CD1c-positive myeloid dendritic cell (primary cell): ENCODE results near the gene RAB4A.
"Not testable (repeated sequence)": the region's sequence is repeated elsewhere in the genome, so short reads cannot be mapped to it uniquely, and the experiment has no call there.

Experiments used
- DNase-seq: peaks from one replicate; pipeline ENCODE4 v3.0.0-alpha.2; 2016; ENCODE audit errors: extremely low spot score

The RAB4A gene

DNA sequence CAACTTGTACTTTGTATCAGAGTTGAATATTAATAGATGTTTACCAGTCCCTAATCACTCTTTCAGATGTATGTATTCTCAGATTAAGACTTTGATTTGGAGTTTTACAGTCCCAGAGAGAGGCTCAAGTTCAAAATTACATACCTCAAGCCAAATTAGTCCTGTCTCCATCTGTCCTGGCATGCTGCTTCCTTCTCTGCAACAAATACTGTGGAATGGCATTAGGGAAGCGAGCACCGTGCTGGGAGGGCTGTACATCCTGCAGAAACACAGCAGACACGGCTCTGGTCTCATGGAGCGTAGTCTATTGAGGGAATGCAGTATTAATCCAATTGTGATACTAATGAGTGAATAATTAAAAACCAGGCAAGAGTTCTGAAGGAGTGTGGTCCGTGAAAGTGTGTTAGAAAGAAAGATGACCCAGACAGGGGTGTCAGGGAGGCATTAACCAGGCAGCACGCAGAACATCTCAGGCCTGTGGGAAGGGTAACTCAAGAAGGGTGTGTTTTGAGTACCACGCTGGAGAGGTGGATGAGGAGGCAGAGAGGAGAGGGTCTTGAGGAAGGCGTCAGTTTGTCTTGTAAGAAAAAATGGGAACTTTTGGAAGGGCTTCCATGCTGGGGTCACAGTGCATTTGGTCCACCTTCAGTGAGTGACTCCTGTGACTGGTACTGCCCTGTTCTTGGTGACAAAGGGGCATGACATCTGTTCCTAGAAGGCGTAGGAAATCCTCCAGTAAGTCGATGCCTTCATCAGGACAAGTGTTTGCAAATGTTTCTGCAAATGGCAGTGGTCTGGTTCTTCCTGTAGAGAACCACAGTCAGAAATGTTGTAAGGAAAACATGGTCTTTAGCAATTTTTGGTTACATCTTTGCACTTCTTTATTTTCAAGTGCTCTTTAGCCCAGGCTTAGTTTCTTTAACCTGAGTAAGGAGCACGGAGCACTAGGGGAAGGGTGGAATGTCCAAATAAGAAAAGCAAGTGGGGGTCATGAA, 1.6 kb downstream of the RAB4A start:
- DNase-seq: peak; percentile 38

- DNase-seq: no peak
These were observed 2.8 kb downstream of the RAB4A start for GRCh38 chr1:229273507-229274232.

- DNase-seq: no peak
These were observed 4.1 kb downstream of the RAB4A start for GRCh38 chr1:229275005-229275404.

DNA sequence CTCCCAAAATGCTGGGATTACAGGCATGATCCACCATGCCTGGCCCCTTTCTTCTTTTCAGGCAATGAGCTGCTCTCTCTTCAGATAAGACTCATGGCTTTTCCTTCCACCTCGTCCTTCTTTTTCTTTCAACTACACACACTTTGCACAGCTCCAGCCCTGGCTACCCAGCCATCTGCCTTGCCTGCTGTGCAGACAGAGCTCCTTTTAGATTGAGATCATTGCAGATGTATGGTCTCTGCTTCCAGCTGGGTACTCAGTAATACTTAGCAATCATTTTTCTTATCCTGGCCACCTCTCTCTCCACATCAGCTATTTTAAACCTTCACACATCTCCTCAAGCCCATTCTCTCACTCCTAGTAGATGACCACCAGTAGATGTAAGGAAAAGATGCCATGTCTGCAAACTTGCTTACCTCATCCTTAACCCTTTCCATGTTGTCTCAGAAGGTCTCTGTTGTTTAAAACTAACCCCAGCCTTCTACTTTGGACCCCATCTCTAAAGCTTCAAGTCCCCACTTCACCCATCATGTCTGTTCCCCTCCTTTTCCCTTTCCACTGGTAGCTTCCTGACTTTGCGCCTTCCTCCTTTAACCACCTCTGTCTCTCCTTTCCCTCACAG, 7.3 kb downstream of the RAB4A start:
- no peak for DNase-seq

DNA sequence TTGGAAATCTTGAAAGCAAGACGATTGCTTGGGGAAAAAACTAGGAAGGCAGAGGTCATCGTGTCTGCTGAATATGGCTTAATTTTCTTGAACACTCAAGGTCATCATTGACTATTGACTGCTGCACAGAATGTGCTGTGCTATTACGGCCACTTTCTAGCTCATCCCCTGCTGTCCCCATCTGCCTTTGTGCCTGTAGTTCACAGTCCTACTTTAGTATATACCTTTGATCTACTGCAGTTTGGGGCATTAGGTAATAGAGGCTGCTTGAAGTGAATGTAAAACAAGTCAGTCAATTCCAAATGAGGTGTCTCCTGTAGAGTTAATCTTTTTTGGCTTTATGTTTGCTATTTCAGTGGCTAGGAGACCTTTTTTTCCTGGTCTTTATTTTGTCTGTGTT, 8.3 kb downstream of the RAB4A start:
- no peak for DNase-seq

DNA sequence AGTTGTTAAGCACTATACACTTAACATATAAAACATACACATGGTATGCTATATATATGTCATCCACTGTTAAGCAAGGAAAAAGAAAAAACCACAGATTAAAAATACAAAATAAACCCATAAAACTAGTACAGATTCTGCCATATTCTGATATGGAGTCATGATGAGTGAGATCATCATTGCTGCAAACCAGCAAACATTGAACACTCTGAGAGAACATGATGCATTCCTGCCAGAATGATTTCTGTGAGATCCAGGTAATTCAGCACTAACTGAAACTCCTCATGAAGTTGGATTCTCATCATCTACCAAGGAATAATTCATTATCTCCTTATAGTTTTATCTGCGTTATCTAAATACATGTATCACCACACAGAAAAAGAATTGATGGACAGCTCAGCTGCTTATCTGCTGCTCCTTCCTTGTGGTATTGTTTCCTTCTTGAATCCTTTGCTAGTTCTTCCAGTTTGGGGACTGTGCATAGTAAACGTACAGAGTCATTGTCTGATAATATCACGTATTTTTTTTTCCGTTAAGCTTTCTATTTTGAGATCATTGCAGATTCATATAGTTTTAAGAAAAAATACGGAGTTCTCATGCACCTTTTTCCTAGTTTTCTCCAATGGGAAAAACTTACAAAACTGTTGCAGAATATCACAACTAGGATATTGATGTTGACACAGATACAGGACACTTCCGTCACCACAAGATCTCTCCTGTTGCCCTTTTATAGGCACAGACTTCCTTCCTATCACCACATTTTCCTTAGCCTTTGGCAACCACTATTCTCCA, 9.3 kb downstream of the RAB4A start:
- DNase-seq: no peak

DNA sequence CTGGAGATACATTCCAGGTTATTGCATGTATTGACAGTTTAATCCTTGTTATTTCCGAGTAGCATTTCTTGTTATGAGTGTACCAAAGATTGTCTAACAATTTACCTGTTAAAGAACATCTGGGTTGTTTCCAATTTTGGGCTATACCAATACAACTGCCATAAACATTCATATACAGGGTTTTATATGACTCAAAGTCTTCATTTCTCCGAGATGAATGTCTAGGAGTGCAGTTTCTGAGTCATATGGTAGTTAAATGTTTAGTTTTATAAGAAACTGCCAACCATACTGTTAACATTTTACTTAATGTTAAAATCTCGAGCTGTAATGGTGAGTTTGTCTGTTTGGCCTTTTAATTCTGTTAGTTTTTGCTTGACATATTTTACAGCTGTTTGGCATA, 10.0 kb downstream of the RAB4A start:
- no peak for DNase-seq

DNA sequence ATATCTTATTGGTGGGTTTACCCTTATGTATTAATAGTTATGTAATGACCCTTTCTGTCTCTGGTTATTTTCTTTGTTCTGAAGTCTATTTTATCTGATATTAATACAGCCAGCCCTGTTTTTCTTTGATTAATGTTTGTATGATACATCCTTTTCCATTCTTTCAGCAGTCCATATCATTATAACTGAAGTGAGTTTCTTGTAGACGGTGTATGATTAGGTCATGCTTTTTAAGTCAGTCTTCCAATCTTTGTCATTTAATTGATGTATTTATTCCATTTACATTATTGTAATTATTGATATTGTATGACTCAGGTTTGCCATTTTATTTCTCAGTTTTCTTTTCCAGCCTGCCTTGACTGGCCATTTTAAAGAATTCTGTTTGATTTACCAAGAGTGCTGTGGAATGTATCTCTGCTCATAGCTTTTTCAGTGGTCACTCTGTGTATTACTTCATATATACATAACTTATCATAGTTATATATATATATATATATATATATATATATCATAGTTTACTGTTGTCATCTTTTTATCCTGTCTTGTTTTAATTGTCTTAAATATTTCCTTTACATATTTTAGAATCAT, 10.5 kb downstream of the RAB4A start:
- no peak for DNase-seq

- DNase-seq: no peak
These were observed 11.4 kb downstream of the RAB4A start for GRCh38 chr1:229282295-229282823.

- DNase-seq: no peak
These were observed 12.3 kb downstream of the RAB4A start for GRCh38 chr1:229283183-229283611.

DNA sequence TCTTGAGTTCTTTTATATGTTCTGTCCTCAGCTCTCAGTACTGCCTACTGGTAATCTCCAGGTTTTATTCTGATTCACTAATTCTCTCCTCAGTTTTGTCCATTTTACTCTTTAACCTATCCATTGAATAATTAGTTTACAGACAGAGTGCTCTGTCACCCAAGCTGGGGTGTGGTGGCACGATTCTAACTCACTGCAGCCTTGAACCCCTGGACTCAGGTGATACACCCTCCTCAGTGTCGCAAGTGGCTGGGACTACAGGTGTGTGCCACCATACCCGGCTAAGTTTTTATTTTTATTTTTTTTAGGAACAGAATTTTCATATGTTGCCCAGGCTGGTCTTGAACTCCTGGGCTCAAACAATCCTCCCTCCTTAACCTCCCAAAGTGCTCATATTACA, 14.0 kb downstream of the RAB4A start:
- no peak for DNase-seq

GRCh38 chr1:229285440-229285839, 14.5 kb downstream of the RAB4A start:
- DNase-seq: no peak

DNA sequence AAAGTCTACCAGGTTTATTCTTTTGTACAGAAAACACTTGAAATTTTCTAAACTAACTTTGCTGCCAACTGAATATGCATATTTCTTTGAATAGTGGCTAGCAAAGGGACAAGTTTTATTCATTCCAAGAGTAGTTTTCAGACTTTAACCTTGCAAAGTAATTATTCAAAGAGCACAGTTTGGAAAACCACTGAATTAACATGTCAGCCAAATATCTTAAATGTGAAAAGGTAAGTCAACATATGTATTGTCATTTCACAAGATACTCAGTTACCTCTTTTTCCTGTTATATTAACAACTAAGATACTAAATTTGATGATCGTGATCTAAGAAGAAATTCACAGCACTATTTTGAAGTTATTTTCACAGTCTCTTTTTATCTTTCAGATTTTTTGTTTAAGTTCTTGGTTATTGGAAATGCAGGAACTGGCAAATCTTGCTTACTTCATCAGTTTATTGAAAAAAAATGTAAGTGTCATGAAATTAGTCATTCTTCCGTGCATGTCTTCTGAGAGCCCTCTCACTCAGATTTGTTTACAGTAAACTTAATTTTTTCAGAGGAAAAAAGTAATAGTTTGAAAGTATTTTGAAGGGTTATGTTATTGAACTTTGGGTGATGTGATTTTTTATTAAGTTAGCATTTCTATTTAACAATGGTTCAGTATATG, 15.3 kb downstream of the RAB4A start:
- peak; percentile 34 for DNase-seq

- DNase-seq: no peak
These were observed 16.4 kb downstream of the RAB4A start for GRCh38 chr1:229287267-229287666.

DNA sequence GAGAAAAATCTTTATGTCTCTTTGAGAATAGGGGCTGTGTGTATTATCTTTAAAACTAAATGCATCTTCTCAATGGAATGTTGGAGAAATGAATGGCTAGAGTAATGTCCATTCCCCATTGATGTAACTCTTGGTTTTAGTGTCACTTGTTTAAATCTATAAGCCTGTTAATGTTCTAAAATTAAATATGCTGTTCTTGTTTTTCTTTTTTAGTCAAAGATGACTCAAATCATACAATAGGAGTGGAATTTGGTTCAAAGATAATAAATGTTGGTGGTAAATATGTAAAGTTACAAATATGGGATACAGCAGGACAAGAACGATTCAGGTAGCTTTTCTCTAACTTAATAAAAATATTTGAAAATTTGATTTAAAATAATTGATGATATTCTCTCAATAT, 17.6 kb downstream of the RAB4A start:
- no peak for DNase-seq

- DNase-seq: not testable (repeated sequence)
These were observed 20.8 kb downstream of the RAB4A start for GRCh38 chr1:229291686-229292085.

GRCh38 chr1:229293528-229294204, 22.8 kb downstream of the RAB4A start:
- DNase-seq: no peak

DNA sequence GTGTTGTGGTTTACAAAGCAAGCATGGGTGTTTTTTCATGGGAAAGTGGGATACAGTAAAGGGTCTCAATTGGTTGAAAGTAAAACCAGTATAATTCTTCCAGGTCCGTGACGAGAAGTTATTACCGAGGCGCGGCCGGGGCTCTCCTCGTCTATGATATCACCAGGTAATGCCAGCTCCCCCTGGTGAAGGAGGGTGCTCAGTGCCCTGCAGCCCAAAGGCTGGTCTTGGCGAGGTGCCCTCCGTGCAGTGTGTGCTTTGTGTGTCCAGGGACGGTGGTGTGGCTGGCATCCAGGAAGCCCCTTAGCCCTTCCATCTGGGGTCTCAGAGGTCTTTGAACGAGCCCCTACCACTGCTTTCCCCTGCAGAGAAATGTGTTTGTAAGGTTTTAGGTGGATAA, 24.8 kb downstream of the RAB4A start:
- no peak for DNase-seq

- no peak for DNase-seq
These were observed 25.6 kb downstream of the RAB4A start for GRCh38 chr1:229296541-229296941.

- DNase-seq: no peak
These were observed 26.8 kb downstream of the RAB4A start for GRCh38 chr1:229297746-229298145.
